NCI-H1048 (cell line): ENCODE results near the gene FAM149A.

ENCODE experiments used
- DNase-seq: peaks from one replicate; lab custom pipeline; 2025; lab: John Stamatoyannopoulos, UW

The FAM149A gene

DNA sequence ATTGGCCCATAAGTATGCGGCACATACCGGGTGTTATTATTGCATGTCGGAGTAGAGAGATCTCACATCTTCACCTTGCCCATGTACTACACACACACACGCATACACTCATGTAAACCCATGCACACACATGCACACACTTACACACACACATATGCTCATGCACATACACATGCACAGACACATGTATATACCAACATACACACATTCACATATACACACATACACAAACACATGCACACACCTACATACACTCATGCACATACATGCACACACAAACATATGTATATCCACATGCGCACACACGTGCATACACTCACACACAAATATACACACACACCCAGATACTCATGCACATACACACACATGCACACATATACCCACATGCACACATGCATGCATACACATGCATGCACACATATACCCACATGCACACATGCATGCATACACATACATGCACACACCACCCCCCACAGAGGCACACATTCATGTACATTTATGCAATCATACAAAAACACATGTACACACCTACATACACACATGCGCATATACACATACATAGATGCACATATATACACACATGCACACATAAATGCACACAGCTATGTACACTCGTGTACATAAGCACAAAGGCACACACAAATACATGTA, 98.1 kb downstream of the FAM149A start:
- DNase-seq = no peak

DNA sequence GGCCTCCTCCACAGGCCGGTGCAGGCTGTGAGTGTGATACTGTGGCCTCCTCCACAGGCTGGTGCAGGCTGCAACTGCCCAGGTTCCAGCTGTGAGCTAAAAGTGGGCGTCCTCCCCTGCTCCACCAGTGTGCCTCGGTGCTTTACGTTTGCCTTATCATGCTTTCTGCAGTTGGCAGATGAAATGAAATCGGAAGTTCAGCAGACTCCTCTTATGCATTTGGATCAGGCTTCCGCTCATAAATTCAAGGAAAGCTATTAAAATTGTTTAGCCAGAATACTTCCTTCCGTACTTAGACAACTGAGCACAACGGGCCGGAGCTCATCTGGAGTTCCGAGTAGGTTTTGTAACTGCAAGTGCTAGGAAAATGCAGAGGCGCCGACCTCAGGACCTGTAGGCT, 98.9 kb downstream of the FAM149A start:
- no peak for DNase-seq

DNA sequence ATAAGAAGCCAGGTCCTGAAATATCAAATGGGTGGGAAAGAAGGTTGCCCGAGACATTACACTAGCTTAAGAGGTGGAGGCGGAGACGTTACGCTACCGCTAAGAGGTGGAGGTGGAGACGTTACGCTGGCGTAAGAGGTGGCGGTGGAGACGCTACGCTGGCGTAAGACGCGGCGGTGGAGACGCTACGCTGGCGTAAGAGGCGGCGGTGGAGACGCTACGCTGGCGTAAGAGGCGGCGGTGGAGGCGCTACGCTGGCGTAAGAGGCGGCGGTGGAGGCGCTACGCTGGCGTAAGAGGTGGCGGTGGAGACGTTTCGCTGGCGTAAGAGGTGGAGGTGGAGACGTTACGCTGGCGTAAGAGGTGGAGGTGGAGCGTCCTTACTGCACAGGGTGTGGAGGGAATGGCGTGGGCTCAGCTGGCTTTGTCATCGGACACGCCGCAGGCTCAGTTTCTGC, 99.6 kb downstream of the FAM149A start:
- no peak for DNase-seq

DNA sequence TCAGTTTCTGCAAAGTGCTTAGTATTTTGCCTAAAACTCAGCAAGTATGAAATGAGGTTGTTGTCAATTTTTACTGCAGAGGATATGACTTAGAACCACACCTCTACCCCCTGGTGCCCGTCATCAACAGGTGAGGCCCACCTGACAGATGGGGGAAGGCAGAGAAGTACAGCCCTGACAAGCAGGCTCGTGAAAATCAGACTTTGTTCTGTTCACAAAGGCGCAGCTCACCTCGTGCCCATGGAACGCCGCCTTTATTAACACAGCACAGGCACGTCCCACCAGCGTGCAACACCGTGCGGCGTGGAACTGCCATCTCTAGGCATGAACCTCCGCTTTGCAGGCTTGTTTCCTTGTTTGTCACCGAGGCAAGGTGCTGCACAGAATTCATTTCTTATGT, 100.2 kb downstream of the FAM149A start:
- DNase-seq = no peak

DNA sequence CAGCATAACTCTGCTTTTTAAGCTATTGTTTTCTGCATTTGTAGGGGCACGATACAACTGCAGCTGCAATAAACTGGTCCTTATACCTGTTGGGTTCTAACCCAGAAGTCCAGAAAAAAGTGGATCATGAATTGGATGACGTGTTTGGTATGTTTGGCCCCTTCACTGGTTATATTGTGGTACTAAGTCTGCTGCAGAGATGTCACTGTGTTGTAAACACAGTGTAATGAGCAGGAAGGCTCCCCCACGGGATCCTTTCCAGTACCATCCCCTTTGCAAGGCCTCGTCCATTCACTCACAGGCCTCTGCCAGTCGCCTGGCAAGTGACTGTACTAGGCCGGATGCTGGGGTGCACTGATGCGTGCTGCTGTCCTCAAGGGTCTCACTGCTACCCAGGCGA, 100.7 kb downstream of the FAM149A start:
- no peak for DNase-seq

DNA sequence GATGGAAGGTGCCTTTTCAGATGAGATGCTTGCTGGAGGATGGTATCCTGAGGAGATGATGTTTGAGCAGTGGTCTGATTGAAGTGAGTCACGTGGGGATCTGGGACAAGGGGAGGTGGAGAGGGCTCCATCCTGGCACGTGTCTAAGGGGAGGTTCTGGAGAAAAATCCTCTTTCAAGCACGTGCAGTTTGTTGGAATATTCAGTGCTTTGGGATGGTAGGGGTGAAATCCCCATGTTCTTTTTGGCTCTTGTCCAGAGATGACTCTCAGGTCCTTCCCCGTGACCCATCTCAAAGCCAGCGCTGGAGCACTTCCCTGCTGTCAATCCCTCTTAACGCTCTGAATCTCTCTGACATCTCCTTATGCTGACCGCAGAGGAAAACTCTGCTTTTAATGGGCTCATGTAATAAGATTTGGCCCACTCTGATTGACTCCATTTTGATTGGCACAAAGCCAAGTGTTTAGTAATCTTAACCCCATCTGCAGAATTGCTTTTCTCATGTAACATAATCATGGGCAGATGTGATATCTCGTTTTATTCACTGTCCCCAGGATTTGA, 112.0 kb downstream of the FAM149A start:
- DNase-seq = no peak

DNA sequence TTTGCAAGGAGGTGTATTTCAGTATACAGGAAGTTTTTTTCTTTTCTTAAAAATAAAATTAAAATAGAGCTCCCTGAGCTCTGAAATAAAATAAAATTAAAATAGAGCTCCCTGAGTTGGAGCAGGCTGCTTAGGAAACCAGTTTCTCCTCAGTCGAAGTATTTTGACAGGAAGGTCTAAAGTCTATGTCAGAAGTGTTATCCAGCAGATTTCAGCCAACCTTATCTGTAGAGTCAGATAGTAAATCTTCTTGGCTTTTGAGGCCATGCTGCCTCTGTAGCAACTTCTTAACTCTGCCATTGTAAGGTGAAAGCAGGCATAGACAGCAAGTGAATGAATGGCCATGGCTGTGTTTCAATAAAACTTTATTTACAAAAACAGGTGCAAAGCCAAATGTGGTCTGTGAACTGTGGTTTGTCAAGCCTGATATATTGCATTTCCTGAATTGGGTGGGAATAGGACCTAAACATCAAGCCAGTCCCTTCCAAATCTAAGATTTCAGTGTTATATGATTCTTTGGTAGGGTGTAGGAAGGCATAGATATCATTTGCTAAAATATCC, 113.3 kb downstream of the FAM149A start:
- no peak for DNase-seq

DNA sequence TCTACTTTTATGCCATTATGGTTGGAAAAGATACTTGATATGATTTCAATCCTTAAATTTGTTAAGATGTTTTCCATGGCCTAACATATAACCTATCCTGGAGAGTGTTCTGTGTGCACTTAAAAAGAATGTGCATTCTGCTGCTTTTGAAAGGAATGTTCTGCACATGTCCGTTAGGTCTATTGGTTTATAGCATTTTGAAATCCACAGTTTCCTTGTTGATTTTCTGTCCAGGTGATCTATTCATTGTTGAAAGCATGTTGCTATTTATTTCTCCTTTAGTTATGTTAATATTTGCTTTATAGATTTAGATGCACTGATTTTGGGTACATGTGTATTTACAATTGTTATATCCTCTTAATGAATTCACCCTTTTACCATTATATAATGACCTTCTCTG, 117.1 kb downstream of the FAM149A start:
- no peak for DNase-seq
